Amygdala (tissue), 56 donors: ENCODE measurements around the gene MFSD6.
"Not testable (repeated sequence)": the region's sequence is repeated elsewhere in the genome, so short reads cannot be mapped to it uniquely, and the experiment has no call there.

ENCODE experiments used
- DNase-seq, 56 donors: peaks; one replicate each; lab custom pipeline; 2025; lab: John Stamatoyannopoulos, UW

Gene MFSD6

DNA sequence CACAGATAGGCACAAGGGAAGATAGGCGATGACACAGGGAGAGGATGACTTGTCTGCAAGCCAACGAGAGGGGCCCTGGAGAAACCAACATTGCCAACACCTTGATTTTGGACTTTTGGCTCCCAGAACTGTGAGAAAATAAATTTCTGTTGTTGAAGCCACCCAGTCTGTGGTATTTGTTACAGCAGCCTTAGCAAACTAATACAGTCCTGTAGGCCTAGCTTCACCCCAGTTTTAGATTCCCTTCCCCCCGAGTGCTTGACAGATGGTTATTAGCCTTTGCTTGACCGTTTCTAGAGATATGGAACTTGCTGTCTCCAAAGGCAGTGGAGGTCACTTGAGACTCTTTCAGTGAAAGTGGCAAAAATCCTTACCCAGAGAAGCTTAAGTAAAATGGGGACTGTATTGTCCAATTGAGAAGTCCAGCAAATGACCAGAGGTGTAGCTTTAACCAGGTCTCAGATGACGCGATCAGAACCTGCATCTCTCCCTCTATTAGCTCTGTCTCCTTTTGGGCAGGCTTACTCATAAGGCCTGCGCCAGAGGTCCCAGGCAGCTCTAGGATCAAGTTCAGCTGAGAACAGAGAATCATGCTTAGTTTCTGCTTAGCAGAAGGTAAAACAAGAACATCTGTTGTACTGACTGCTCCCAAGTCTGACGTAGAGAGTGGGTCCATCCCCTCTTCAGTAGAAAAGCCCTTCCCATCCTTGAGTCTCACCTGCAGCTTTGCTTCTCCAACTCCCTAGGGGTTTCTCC, 50.4 kb downstream of the MFSD6 start:
- DNase-seq: no peak

DNA sequence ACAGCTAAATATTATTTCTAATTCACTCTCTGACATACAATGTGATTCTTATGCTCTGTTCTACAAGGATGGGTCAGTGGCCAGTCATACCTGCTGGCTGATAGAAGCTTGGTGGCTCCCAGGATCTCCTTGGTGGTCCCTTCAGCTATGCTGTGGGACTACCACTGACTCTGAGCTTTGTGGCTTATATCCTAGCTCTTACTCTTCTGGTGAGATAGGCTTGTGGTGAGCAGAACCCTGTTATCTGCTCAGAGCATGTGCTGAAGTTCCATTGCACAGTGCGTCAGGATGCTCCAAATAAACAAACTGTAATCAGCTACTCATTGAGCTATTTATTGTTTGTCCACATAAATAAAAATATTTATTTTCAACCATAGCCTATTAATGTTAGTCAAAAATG, 51.7 kb downstream of the MFSD6 start:
- DNase-seq: no peak

- DNase-seq: no peak
These were observed 52.3 kb downstream of the MFSD6 start for GRCh38 chr2:190460487-190460886.

GRCh38 chr2:190462181-190462580, 54.0 kb downstream of the MFSD6 start:
- DNase-seq: no peak

DNA sequence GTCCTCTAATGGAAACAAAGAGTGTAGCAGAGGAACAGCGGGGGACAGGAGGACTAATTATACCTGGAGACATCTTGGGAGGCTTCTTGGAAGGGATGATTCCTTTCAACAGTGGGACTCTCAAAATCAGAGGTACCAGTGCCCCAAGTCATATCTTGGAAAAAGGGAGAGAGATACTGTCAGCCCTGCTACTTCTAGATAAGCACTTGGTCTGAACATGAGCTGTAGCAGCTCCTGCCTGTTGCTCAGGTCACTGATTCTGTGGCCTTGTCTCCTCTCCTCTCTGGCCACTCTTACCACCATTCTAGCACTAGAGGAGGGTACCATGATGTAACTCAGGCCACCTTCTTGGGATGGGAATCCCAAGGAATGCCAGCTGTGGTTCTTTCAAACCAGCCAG, 54.5 kb downstream of the MFSD6 start:
- no peak for DNase-seq

DNA sequence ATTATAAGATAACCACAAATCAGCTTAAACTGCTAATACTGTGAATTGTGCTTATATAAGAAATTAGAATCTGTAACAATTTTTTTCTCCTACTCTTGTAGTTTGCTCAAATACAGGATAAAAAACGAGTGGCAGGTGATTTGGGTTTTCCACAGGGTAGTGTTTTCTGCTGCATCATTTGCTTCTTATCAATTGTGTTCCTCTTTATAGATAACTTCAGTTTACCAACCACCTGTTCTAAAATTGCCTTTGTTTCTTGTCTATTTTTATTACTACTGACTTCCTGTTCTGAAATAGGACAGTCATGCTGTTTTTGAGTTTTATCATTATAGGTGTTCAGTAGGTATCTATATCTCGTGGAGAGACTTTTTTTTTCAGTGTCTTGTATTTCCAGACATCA, 56.9 kb downstream of the MFSD6 start:
- no peak for DNase-seq

DNA sequence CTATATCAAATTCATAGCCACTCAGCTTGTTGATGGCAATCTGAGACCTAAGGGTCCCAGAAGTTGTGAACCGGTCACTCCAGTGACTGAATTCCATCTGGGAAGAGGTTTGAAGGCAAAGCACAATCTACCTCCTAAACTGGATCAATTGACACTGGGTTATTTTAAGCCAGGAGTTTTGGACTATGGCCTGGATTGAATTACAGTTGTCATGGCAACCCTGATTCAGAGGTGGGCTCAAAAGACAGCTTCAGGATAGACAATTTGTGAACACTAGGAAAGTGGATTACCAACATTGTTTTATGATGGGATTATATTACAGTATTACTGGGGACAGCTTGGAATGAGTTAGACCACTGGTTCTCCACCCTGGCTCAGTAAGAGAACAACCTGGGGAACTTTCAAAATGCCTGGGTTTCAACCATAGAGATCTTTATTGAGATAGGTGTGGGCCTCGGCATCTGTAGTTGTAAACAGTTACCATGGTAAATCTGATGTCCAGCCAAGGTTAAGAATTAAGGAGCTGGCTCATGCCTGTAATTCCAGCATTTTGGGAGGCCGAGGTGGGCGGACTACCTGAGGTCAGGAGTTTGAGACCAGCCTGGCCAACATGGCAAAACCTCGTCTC, 58.8 kb downstream of the MFSD6 start:
- no peak for DNase-seq

DNA sequence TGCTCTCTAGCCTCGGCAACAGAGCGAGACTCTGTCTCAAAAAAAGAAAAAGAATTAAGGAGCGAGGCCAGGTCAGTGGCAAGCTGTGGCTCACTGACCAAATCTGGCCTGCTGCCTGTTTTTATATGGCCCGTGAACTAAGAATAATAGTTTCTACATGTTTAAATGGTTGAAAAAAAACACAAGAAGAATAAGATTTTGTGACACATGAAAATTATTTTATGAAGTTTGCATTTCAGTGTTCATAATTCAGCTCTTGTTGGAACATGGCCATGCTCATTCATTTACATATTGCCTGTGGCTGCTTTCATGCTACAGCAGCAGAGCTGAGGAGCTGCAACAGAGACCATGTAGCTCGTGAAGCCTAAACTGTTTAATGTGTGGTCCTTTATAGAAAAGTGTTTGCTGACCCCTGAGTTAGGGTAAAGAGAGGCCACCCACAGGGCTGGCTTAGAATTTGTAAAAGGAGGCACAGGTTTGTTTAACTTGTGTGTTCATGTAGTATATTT, 59.5 kb downstream of the MFSD6 start:
- DNase-seq: peak in 3 of 56 donors; percentile 16 to 45 (median 37)

- not testable (repeated sequence) for DNase-seq
These were observed 60.2 kb downstream of the MFSD6 start for GRCh38 chr2:190468354-190468753.

- DNase-seq: peak in 26 of 56 donors; percentile 3 to 76 (median 28)
These were observed 60.8 kb downstream of the MFSD6 start for GRCh38 chr2:190468814-190469569.

- DNase-seq: no peak
These were observed 61.6 kb downstream of the MFSD6 start for GRCh38 chr2:190469771-190470170.

GRCh38 chr2:190470256-190470826, 62.2 kb downstream of the MFSD6 start:
- no peak for DNase-seq

- peak in 34 of 56 donors; percentile 9 to 72 (median 37) for DNase-seq
These were observed 69.7 kb downstream of the MFSD6 start for GRCh38 chr2:190477661-190478454.

GRCh38 chr2:190478572-190479195, 70.5 kb downstream of the MFSD6 start:
- no peak for DNase-seq

DNA sequence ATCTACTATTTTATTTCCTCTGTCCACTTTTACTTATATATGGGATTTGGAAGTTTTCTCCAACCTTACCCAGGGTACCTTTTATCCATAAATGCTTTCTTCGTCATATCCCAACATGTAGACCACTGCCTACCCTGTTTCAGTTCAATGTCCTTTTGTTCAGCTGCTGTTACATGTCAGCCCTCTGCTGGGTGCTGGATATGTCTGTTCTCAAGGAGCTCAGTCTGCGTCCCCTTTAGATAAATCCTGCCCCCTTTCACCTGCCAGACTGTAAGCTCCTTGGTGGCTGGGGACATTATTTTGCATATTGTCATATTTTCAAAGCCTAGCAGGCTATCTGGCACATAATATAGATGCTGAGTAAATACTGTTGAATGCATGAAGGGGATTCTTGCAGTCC, 73.2 kb downstream of the MFSD6 start:
- peak in 6 of 56 donors; percentile 9 to 26 (median 20) for DNase-seq

DNA sequence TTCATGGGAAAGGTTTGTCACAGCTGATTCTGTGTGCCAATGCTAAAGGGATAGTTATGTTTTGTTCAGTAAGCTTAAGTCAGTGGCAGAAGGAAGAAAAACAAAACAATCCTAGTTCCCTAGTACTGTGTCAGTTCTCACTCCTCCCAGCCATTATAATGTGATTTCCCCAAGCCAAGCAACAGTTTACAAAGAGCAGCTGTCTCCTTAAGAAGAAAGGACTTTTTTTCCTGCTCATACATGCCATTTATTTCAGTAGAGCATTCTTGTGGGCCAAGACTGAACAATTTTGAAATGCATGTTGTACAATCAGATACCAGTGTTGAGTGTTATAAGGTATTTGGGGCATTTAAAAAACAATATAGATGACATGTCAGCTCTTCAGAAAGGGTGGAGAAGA, 74.3 kb downstream of the MFSD6 start:
- DNase-seq: no peak

DNA sequence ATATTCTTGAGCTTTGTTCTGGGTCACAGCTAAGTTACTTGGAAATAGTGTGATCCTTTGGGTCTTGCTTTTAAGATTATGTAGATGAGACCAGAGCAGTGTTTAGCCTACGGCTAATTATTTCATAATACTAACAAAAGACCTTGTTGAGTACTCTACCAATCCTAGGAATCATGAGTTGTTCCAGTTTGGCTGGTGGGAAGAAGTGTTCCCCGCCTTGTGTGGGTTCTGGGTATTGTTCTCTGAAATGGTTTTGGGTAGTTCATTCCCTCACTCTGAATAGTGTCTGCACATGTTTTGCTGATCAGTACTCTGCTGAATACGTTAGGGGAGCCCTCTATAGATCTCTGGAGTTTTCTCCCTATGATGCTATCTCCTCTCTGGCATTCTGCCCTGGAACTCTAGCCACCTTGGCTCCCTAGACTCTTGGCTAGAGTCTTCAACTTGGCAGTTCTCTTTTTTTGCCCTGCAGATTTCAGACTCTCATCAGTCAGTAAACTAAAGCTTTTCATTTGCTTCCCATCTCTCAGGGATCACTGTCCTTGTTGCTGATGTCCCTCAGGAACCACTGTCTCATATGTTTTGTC, 78.0 kb downstream of the MFSD6 start:
- DNase-seq: peak in 1 of 56 donors; percentile 43

- DNase-seq: no peak
These were observed 80.5 kb downstream of the MFSD6 start for GRCh38 chr2:190488516-190489233.

GRCh38 chr2:190489475-190489874, 81.3 kb downstream of the MFSD6 start:
- no peak for DNase-seq
